H1 (cell line): ENCODE data around the gene MPRIP.

Experiments
- CEBPB ChIP-seq: IDR thresholded peaks from 2 replicates; pipeline ENCODE4 v1.6.1; 2012; ENCODE audit warnings: low read depth, low read length
- CHD1 ChIP-seq: IDR thresholded peaks from 2 replicates; pipeline ENCODE4 v1.6.1; 2012; ENCODE audit warnings: low read depth, low read length, improper control_type of control experiment
- E2F6 ChIP-seq: IDR thresholded peaks from 2 replicates; pipeline ENCODE4 v1.6.1; 2012; ENCODE audit warnings: inconsistent platforms
- EZH2 ChIP-seq: fragments of 200-600 bp; sonication (generic); IDR thresholded peaks from 2 replicates; pipeline ENCODE4 v1.7.1; 2012; ENCODE audit warnings: low read depth, mild to moderate bottlenecking, moderate library complexity, low read length, inconsistent platforms; ENCODE audit not compliant: severe bottlenecking
- POLR2AphosphoS5 ChIP-seq: IDR thresholded peaks from 2 replicates; pipeline ENCODE4 v1.6.1; 2011; ENCODE audit warnings: low read depth, low read length
- TBP ChIP-seq: IDR thresholded peaks from 2 replicates; pipeline ENCODE4 v1.6.1; 2011; ENCODE audit warnings: low read depth, low read length, improper control_type of control experiment
- TEAD4 ChIP-seq: IDR thresholded peaks from 2 replicates; pipeline ENCODE4 v1.6.1; 2012; ENCODE audit warnings: low read depth, low read length, inconsistent platforms, mixed read lengths
- TF ChIP-seq, protein P1 (sequence below), 3 experiments: IDR thresholded peaks; 1 replicate in 2 of 3; 2 replicates in 1 of 3; pipeline versions ENCODE4 v1.5.1 to v1.6.1; 2011; ENCODE audit warnings: low read length in 3 of 3, mild to moderate bottlenecking in 3 of 3, inconsistent platforms in 2 of 3, low read depth in 1 of 3, moderate library complexity in 1 of 3; ENCODE audit not compliant: insufficient read depth in 1 of 3; ENCODE audit errors: control extremely low read depth in 1 of 3

DNA sequence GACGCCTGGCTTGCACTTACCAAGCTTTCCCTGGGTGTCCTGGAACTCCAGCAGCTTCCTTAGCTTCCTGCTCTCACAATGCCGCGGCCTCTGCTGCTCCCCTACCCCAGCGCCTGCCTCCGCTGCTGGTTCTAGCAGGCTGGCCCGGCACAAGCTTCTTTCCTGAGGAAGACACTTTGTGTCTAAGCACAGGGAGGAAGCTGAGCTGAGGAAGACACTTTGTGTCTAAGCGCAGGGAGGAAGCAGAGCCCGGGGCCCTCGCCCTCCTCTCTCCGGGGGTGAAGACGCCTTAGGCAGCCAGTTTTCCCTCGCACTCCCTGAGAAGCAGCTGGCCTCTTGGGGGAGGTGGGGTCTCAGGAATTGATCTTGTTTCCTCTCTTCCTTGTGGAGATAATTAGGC lies 99.0 kb downstream of the MPRIP start:
- TF ChIP-seq CEBPB, result no peak
- TF ChIP-seq, protein P1, sequence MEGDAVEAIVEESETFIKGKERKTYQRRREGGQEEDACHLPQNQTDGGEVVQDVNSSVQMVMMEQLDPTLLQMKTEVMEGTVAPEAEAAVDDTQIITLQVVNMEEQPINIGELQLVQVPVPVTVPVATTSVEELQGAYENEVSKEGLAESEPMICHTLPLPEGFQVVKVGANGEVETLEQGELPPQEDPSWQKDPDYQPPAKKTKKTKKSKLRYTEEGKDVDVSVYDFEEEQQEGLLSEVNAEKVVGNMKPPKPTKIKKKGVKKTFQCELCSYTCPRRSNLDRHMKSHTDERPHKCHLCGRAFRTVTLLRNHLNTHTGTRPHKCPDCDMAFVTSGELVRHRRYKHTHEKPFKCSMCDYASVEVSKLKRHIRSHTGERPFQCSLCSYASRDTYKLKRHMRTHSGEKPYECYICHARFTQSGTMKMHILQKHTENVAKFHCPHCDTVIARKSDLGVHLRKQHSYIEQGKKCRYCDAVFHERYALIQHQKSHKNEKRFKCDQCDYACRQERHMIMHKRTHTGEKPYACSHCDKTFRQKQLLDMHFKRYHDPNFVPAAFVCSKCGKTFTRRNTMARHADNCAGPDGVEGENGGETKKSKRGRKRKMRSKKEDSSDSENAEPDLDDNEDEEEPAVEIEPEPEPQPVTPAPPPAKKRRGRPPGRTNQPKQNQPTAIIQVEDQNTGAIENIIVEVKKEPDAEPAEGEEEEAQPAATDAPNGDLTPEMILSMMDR (IDR thresholded peaks at IDR 0.05; ENCODE audit: control extremely low read depth in 1 of 3, insufficient read depth in 1 of 3, low read depth in 1 of 3, low read length in 3 of 3), result no peak
- TF ChIP-seq POLR2AphosphoS5, result no peak
- TF ChIP-seq TBP, result no peak
- no peak for TF ChIP-seq E2F6
- no peak for TF ChIP-seq EZH2
- no peak for TF ChIP-seq CHD1
- TF ChIP-seq TEAD4, result no peak
